WTC11 (cell line): ENCODE results near the gene TRIM9.

Source experiments
- CTCF ChIP-seq: fragments of 200-600 bp; IDR thresholded peaks from 2 replicates; pipeline ENCODE4 v1.8.0; 2022; ENCODE audit warnings: antibody characterized with exemption
- ELF4 ChIP-seq: sonication (generic); formaldehyde crosslinking; IDR thresholded peaks from 2 replicates; pipeline ENCODE4 v1.8.1; 2022; ENCODE audit warnings: low read depth, mild to moderate bottlenecking, moderate library complexity, missing genetic modification reagents
- ESRRA ChIP-seq: sonication (generic); formaldehyde crosslinking; IDR thresholded peaks from 2 replicates; pipeline ENCODE4 v1.8.1; 2022; ENCODE audit warnings: mild to moderate bottlenecking, missing genetic modification reagents, borderline replicate concordance
- ETV6 ChIP-seq: sonication (generic); formaldehyde crosslinking; IDR thresholded peaks from 2 replicates; pipeline ENCODE4 v1.8.1; 2022; ENCODE audit warnings: mild to moderate bottlenecking, missing genetic modification reagents
- NR2C2 ChIP-seq: sonication (generic); formaldehyde crosslinking; IDR thresholded peaks from 2 replicates; pipeline ENCODE4 v1.8.0; 2022; ENCODE audit warnings: mild to moderate bottlenecking, missing genetic modification reagents
- RELA ChIP-seq: sonication (generic); formaldehyde crosslinking; IDR thresholded peaks from 2 replicates; pipeline ENCODE4 v1.8.1; 2022; ENCODE audit warnings: missing genetic modification reagents, mild to moderate bottlenecking, borderline replicate concordance
- SP1 ChIP-seq: sonication (generic); formaldehyde crosslinking; conservative IDR thresholded peaks from 2 replicates; pipeline ENCODE4 v1.8.1; 2022; ENCODE audit warnings: missing genetic modification reagents
- TEAD4 ChIP-seq: sonication (generic); formaldehyde crosslinking; IDR thresholded peaks from 2 replicates; pipeline ENCODE4 v1.8.0; 2022; ENCODE audit warnings: mild to moderate bottlenecking, missing genetic modification reagents
- TP53 ChIP-seq: sonication (generic); formaldehyde crosslinking; IDR thresholded peaks from 2 replicates; pipeline ENCODE4 v1.8.1; 2023; ENCODE audit warnings: mild to moderate bottlenecking, missing genetic modification reagents
- ZNF232 ChIP-seq: sonication (generic); formaldehyde crosslinking; IDR thresholded peaks from 2 replicates; pipeline ENCODE4 v1.8.0; 2022; ENCODE audit warnings: mild to moderate bottlenecking, missing genetic modification reagents

- TF ChIP-seq RELA (CRISPR knock-in tag) = no peak
- TF ChIP-seq TEAD4 (CRISPR knock-in tag) = no peak
- no peak for TF ChIP-seq TP53 (CRISPR knock-in tag)
- TF ChIP-seq CTCF = no peak
- no peak for TF ChIP-seq ESRRA (CRISPR knock-in tag)
- TF ChIP-seq NR2C2 (CRISPR knock-in tag) = no peak
- no peak for TF ChIP-seq ETV6 (CRISPR knock-in tag)
- no peak for TF ChIP-seq ZNF232 (CRISPR knock-in tag)
- no peak for TF ChIP-seq SP1 (CRISPR knock-in tag)
- no peak for TF ChIP-seq ELF4
These were observed 8.9 kb downstream of the TRIM9 start for GRCh38 chr14:51086044-51086443.
